Sigmoid colon (tissue), 4 donors: ENCODE results near the gene PPP6R3.

Source experiments
- CTCF ChIP-seq, 4 experiments: fragments of 450-650 bp in 3 of 4; fragments of 200-600 bp in 1 of 4; IDR thresholded peaks; one replicate each; pipeline ENCODE4 v1.5.1; 2016 to 2019; ENCODE audit warnings: antibody characterized with exemption in 4 of 4, mild to moderate bottlenecking in 3 of 4, moderate library complexity in 2 of 4
- EP300 ChIP-seq, 4 donors: sonication (generic); formaldehyde crosslinking; IDR thresholded peaks; one replicate each; pipeline ENCODE4 v1.6.1; 2017; ENCODE audit warnings: antibody characterized with exemption in 4 of 4
- POLR2A ChIP-seq, 2 donors: fragments of 450-650 bp; IDR thresholded peaks; one replicate each; pipeline ENCODE4 v1.6.1; 2016; ENCODE audit warnings: antibody characterized with exemption in 2 of 2, mild to moderate bottlenecking in 2 of 2, moderate library complexity in 2 of 2
- POLR2AphosphoS5 ChIP-seq, 4 donors: sonication (generic); formaldehyde crosslinking; IDR thresholded peaks; one replicate each; pipeline ENCODE4 v1.6.1; 2017; ENCODE audit warnings: antibody characterized with exemption in 4 of 4

- TF ChIP-seq CTCF (IDR thresholded peaks at IDR 0.05) (no peak), POLR2AphosphoS5 (IDR thresholded peaks at IDR 0.05) (peak in 1 of 4 donors; percentile 17), POLR2A (IDR thresholded peaks at IDR 0.05) (no peak), EP300 (IDR thresholded peaks at IDR 0.05) (no peak)
Observed at GRCh38 chr11:68411501-68411991, 49.0 kb upstream of the PPP6R3 start.
